Hepatic stellate cell (primary cell): ENCODE data around the gene RNF214.
"Not testable (repeated sequence)": the region's sequence is repeated elsewhere in the genome, so short reads cannot be mapped to it uniquely, and the experiment has no call there.

Experiments used
- DNase-seq: peaks from one replicate; pipeline ENCODE4 v3.0.0; 2011; ENCODE audit warnings: low spot score

The RNF214 gene

DNA sequence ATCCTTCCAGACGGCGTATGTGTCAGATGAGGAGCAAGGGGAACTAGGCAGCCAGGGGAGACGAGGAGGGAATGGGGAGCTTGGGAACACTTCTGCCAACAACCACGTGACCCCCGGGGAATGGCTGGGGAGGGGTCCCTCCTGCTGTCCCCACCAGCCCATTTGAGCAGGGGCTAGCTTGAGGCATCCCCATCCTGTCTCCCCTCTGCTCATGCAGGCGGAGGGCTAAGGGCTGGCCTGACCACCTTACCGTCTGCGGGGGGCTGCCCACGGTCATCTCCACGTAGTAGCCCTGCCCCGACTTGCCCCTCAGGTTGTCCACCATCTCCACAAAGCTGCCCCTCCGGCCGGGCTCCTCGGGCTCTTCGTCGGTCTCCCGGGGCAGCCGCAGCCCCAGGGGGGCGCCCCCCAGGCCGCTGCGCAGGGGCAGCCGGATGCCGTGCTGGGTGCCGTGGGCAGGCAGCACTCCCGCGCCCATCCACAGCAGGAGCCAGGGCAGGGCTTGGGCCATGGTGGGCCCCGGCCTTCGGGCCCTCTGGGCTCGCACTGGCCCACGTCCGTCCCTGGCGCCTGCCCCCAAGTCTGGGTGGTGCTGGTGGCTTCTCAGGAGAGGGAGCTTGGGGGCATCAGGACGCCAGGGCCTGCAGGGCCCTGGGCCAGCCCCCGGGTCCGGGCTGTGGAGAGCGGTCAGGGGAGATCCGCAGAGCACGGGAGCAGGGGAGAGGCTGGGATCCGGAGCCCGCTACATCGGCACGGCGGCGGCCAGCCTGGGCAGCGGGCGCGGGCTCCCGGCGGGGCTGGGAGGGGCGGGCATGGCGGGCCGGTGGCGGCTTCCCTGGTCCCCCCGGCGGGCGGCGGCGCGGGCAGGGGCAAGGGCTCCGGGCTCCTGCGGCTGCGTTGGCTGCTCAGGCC lies 83.1 kb downstream of the RNF214 start:
- DNase-seq: peak; percentile 26

DNA sequence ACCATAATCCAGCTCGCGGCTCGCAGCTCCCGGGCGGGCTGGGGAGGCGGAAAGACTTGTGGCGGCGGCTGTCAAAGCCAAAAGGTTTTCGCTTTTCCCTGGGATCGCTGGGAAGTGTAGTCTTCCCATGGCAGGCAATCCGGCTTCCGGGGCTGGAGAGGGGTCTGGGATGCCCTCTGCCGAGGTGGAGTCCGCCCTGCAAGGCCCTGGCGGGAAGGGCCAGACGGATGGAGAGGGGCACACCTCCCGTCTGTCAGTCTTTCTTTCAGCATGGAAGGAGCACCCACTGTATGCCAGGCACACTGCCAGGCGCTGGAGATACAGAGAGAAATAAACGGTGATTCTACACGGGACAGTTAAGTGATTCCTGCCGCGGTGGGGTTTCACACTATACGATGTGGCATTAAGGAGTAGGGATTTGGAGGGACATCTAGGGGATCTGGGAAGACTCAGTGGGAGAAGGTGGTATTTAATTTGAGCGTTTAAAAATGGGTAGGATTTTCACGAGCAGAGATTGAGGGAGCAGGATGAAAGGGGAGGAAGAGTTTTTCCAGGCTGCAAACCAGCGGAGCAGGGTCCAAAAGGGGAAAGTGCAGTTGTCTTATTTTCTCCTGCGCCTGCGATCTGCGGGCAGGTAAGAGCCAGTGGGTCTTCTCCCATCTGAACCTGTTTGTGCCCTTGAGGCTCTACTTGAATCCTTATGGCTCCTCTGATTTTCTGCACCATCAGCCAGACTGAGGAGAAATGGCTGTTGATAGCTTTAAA lies 83.9 kb downstream of the RNF214 start, which contains the start of gene BACE1:
Gene BACE1 (minus strand): TSS at position 60 of the 765 bp plus-strand sequence. CDS start 461 bp downstream, outside the sequence.
- peak; percentile 91 for DNase-seq

DNA sequence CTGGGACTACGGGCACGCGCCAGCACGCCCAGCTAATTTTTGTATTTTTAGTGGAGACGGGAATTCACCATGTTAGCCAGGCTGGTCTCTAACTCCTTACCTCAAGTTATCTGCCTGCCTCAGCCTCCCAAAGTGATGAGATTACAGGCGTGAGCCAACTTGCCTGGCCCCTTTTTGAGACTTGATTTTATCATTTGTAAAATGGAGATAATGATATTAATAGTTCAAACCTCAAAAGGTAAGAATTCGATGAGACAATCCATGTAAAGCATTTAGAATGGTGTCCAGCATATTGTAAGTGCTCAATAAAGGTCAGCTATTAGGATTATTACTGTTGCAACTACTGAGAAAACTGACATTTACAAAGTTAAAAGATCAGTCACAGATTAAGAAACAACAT lies 86.3 kb downstream of the RNF214 start:
- no peak for DNase-seq

DNA sequence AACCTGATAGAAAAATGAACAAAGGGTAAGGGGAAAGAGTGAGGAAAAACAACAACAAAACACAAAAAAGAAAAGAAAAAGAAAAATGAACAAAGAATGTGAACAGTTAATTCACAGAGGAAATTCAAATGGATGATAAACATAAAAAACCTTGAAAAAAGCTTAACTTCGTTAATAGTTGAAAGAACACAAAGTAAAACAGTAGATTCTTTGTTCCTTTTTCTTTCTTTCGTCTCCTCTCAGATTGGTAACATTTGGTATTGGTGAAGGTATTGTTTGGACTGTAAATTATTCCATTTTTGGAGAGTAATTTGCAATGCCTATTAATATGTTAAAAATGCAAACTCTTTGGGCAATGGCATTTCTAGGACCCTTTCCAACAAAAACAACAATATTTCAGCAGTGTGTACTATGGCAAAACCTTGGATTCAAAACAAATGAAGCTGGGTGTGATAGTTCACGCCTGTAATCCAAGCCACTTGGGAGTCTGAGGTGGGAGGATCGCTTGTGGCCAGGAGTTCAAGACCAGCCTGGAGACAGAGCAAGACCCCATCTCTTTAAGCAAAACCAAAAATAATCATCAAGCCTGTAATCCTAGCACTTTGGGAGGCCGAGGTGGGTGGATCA lies 86.9 kb downstream of the RNF214 start:
- DNase-seq: no peak

DNA sequence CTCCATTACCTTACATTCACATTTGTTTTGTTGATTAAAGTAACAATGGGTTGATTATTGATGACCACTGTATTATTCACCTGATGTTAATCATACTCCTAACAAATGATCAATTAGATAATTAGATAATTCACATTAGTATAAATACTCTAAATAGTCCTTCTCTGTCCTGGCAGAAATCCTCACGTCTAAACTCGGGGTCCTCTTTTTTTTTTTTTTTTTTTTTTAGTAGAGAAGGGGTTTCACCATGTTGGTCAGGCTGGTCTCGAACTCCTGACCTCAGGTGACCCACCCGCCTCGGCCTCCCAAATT lies 94.7 kb downstream of the RNF214 start:
- DNase-seq: not testable (repeated sequence)

DNA sequence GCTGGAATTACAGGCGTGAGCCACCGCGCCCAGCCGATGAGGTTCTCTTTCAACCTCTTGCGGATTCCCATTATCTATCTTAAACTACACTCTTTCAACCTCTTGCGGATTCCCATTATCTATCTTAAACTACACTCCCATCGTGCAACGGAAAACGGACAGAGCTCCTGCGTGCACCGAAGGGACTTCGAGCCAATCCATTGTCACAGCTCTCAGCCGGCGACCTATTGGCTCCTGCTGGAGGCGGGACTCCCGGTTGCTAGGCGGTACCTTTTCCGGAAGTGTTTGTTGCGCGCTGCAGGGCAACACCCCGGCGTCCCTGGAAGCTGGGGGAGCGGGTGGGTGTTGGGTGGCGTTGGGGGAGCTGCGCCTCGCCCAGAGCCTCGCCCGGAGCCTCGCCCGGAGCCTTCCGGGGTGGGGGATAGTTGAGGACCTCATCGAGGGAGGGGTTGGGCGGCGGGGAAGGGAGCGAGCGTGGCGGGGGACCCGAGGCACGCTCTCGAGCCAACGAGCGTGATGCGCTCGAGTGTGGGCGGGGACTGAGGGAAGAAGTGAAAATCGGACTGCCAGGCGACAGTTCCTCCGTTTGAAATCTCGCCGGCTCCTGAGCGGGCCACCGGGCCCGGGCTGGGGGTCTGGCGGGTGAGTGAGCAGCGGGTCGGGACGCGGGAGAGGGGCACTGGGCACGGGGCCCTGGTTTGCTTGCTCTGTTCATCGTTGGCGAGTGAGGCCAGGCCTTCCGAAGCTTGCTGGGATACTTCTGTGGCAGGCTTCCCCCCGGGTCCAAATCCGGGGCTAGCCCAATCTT lies 95.3 kb downstream of the RNF214 start, which contains the start of gene CEP164:
Gene CEP164 (plus strand): TSS at position 288 of the 808 bp plus-strand sequence. CDS start 10,733 bp downstream, outside the sequence.
- peak; percentile 98 for DNase-seq

DNA sequence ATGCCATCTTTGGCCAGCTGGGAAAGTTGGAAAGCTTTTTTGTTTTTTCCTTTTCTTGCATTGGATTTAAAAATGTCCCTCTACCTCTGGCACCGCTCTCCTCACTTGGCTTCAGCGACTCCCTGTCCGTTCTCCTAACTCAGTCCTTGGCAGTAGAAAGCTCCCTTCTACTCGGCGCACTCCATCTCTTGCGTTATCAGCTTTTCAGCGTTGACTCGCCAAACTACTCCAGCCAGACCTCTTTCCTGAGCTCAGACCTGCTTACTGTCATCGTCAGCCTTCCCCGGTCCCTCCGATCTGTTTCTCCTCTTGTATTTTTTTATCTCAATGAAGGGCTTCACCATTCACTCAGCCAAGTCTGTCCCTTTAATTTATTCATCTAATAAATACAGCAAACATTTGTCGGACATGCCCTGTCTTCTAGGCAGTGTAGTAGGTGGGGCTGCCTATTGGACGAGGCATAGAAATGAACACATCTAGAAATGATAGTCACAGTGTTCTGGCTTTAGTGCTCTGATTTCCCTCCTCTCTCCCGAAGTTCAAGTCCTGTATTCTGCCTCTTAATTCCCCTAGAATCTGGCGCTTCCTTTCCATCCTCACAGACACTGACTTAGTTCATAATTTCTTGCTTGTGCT lies 96.0 kb downstream of the RNF214 start:
- peak; percentile 32 for DNase-seq

DNA sequence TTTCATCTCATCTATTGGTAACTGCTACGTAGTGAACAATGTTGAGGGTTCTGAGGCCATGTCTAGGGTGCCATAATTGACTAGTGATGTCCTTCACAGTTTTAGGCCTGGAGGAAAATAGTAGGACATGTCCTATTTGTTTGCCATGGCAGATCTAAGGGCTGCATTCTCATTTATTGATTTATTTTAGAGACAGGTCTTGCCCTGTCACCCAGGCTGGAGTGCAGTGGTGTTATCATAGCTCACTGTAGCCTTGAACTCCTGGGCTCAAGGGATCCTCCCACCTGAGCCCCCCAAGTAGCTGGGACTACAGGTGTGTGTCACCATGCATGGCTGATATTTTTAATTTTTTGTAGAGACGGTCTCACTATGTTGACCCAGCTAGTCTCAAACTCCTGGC lies 100.4 kb downstream of the RNF214 start:
- no peak for DNase-seq

DNA sequence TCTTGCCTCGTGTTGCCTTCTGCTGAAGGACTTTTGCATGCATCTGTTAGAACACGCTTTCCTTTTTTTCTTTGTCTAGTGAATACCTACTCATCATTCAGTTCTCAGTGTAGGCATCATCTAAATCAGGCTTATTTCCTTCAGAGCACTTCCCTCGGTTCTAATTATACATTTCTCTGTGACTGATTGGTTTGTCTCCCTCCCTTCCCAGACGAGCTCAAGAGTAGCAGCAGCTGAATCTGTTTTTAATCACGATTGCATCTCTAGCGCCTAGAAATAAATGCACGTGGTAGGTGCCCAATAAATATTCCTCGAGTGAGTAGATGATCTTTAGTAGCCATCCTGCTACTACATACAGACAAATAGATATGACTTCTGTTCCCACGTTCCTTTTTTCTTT lies 101.4 kb downstream of the RNF214 start:
- no peak for DNase-seq

DNA sequence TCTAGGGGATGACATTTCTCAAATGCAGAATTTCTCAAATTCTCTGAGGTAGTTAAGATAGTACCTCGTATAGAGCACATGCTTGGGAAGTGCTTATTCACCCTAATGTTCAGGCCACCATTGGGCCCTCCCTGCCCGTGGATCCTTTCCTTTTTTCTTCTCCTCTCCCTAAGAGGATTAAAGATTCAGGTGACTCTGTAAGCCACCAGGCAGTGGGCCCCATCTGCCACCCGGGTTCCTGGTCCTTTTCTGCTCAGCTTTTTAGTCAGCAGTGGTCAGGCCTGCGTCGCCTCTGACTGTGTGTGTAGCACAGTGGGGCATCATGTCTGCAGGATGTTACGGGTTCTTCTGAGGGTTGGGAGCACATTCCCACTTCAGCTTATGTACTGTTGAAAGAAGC lies 102.4 kb downstream of the RNF214 start:
- no peak for DNase-seq

DNA sequence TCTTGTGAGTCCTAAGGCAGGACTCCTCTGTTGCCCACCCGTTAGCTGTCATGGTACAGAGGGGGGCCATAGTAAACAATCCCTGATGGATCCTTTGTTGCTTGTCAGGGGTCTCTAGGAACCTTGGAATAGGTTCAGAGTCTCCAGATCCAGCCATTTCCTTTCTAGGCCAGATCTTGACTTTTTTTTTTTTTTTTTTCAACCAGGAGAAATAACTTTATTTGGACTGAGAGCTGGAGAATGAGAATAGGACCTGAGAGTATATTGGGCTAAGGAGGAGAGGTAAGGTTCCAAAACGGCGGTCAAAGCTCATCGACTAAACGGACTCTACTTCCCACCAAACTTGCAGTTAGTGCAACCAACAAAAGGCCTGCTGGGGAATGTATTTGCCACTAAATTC lies 102.9 kb downstream of the RNF214 start:
- no peak for DNase-seq
